Loucy (cell line): ENCODE data around the gene ZNF385D.

Experiments
- H2AFZ ChIP-seq: fragments of 200-600 bp; sonication (generic); 2 replicates; pipeline ENCODE4 v1.6.0; 2016; ENCODE audit warnings: antibody characterized with exemption, mild to moderate bottlenecking, low read length, moderate library complexity
- H3F3A ChIP-seq: fragments of 200-600 bp; 2 replicates; pipeline ENCODE4 v1.6.0; 2016; ENCODE audit warnings: antibody characterized with exemption, low read depth, mild to moderate bottlenecking
- H3K27me3 ChIP-seq: fragments of 200-600 bp; sonication (generic); 2 replicates; pipeline ENCODE4 v1.6.1; 2014; ENCODE audit warnings: low read length, mild to moderate bottlenecking; ENCODE audit not compliant: insufficient read depth, poor library complexity, severe bottlenecking
- H3K36me3 ChIP-seq: fragments of 200-600 bp; sonication (generic); 2 replicates; pipeline ENCODE4 v1.6.1; 2016; ENCODE audit warnings: low read length; ENCODE audit not compliant: insufficient read depth
- H3K4me1 ChIP-seq: fragments of 200-600 bp; sonication (generic); 2 replicates; pipeline ENCODE4 v1.5.1; 2014; ENCODE audit warnings: low read length, mild to moderate bottlenecking; ENCODE audit not compliant: insufficient read depth, poor library complexity, severe bottlenecking
- H3K4me2 ChIP-seq: fragments of 200-600 bp; sonication (generic); 2 replicates; pipeline ENCODE4 v1.6.0; 2014; ENCODE audit warnings: antibody characterized with exemption, low read length, low read depth, mild to moderate bottlenecking; ENCODE audit not compliant: poor library complexity, severe bottlenecking
- H3K4me3 ChIP-seq: fragments of 200-600 bp; sonication (generic); 2 replicates; pipeline ENCODE4 v1.5.1; 2014; ENCODE audit warnings: low read length, mild to moderate bottlenecking, mixed read lengths; ENCODE audit not compliant: poor library complexity, severe bottlenecking
- H3K79me2 ChIP-seq: fragments of 200-600 bp; sonication (generic); 2 replicates; pipeline ENCODE4 v1.6.1; 2014; ENCODE audit warnings: low read length; ENCODE audit not compliant: insufficient read depth
- H3K9ac ChIP-seq: fragments of 200-600 bp; sonication (generic); 2 replicates; pipeline ENCODE4 v1.6.0; 2014; ENCODE audit warnings: mild to moderate bottlenecking, low read depth, low read length, moderate library complexity; ENCODE audit not compliant: poor library complexity, severe bottlenecking
- H3K9me2 ChIP-seq: fragments of 200-600 bp; sonication (generic); replicated peaks from 2 replicates; pipeline ENCODE4 v1.6.1; 2016; ENCODE audit warnings: low read depth, low read length, mixed read lengths
- H3K9me3 ChIP-seq: fragments of 200-600 bp; sonication (generic); 2 replicates; pipeline ENCODE4 v1.6.1; 2014; ENCODE audit warnings: mild to moderate bottlenecking, antibody characterized with exemption, low read length, low read depth; ENCODE audit not compliant: insufficient read depth
- H4K20me1 ChIP-seq: fragments of 200-600 bp; sonication (generic); 2 replicates; pipeline ENCODE4 v1.6.0; 2014; ENCODE audit warnings: antibody characterized with exemption, low read length, mild to moderate bottlenecking; ENCODE audit not compliant: insufficient read depth, poor library complexity, severe bottlenecking
- CTCF ChIP-seq: fragments of 200-600 bp; sonication (generic); conservative IDR thresholded peaks from 2 replicates; pipeline ENCODE4 v1.5.1; 2014; ENCODE audit warnings: mild to moderate bottlenecking, antibody characterized with exemption, low read length
- EZH2phosphoT487 ChIP-seq: fragments of 200-600 bp; IDR thresholded peaks from 2 replicates; pipeline ENCODE4 v1.6.1; 2018; ENCODE audit warnings: antibody characterized with exemption, mild to moderate bottlenecking, moderate library complexity, borderline replicate concordance

Gene ZNF385D

GRCh38 chr3:21426920-21427319, 324.1 kb downstream of the ZNF385D start:
- no peaks in the 10 kb centered on the region for H3F3A ChIP-seq
- H4K20me1 ChIP-seq, result no peaks in the 10 kb centered on the region
- no peak overlapping the region for H3K9ac ChIP-seq
- H3K4me3 ChIP-seq, result no peak overlapping the region
- H3K4me2 ChIP-seq, result no peak overlapping the region
- no peaks in the 10 kb centered on the region for H3K36me3 ChIP-seq
- no peaks in the 10 kb centered on the region for H3K9me3 ChIP-seq
- H3K4me1 ChIP-seq, result no peaks in the 10 kb centered on the region
- H3K9me2 ChIP-seq, result no peaks in the 10 kb centered on the region
- no peak overlapping the region for H2AFZ ChIP-seq
- no peak for TF ChIP-seq EZH2phosphoT487
- no peak for TF ChIP-seq CTCF
- H3K79me2 ChIP-seq, result no peaks in the 10 kb centered on the region
- no peaks in the 10 kb centered on the region for H3K27me3 ChIP-seq

DNA sequence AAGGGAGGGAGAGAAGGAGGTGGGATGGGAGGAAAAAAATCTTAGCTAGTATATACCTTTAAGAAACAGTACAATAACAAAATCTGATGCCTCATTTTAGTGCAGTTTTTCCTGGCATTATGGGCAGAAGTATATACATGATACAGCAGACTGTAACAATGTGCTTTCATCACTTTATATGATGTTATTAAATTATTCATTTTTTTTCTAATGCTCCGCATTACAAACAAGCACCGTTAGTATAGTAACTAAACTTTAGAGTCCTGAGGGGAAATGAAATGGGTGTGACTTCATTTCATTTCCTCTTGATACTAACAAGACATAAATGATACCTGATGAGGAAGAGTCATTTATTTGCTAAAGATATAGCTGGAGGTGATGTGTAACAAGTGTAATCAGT, 325.3 kb downstream of the ZNF385D start:
- no peaks in the 10 kb centered on the region for H3K9me3 ChIP-seq
- no peaks in the 10 kb centered on the region for H3F3A ChIP-seq
- H3K9ac ChIP-seq, result no peak overlapping the region
- no peak overlapping the region for H2AFZ ChIP-seq
- H3K4me2 ChIP-seq, result no peak overlapping the region
- H3K4me3 ChIP-seq, result no peak overlapping the region
- no peaks in the 10 kb centered on the region for H3K9me2 ChIP-seq
- H3K36me3 ChIP-seq, result no peaks in the 10 kb centered on the region
- H3K4me1 ChIP-seq, result no peaks in the 10 kb centered on the region
- H3K79me2 ChIP-seq, result no peaks in the 10 kb centered on the region
- H4K20me1 ChIP-seq, result no peaks in the 10 kb centered on the region
- TF ChIP-seq EZH2phosphoT487 (no peak), CTCF (no peak)
- no peaks in the 10 kb centered on the region for H3K27me3 ChIP-seq

DNA sequence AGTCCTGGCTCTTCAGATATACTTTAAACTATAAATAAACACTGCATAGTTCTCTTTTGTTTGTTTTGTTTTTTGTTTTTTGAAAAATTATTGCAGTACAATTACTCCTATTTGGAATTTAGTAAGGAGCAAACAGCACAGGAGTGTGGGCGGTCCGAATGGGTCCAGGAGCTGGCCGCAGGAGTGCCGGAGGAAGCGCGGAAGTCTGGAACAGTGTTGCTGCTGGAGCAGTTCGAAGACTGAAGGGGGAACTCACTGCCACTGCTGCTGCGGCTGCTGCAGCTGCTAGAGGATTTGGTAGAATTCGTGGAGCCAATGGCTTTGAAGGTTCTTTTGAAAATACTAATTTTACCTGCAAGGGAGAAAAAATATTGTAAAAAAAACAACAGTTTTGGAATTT, 329.9 kb downstream of the ZNF385D start:
- no peaks in the 10 kb centered on the region for H3K9me2 ChIP-seq
- no peaks in the 10 kb centered on the region for H3K36me3 ChIP-seq
- no peak for TF ChIP-seq EZH2phosphoT487
- TF ChIP-seq CTCF, result no peak
- no peaks in the 10 kb centered on the region for H3K27me3 ChIP-seq
- no peaks in the 10 kb centered on the region for H3K79me2 ChIP-seq
- H3K9ac ChIP-seq, result no peak overlapping the region
- H2AFZ ChIP-seq, result no peak overlapping the region
- H3K4me2 ChIP-seq, result no peak overlapping the region
- no peaks in the 10 kb centered on the region for H4K20me1 ChIP-seq
- H3K4me3 ChIP-seq, result no peak overlapping the region
- H3K9me3 ChIP-seq, result no peaks in the 10 kb centered on the region
- H3K4me1 ChIP-seq, result no peaks in the 10 kb centered on the region
- no peaks in the 10 kb centered on the region for H3F3A ChIP-seq
